Activated CD4-positive, alpha-beta T cell treated with anti-CD3 and anti-CD28 coated beads, Interleukin-2, amount 10 ng/mL, durations not matched to agents 7 days and 5 days (primary cell): ENCODE data around the gene NEDD4L. TPM values are rescaled to one million over a fixed set of nuclear protein-coding genes. Genes with fewer than 3 reads are reported as not detected.
"Not testable (repeated sequence)": the region's sequence is repeated elsewhere in the genome, so short reads cannot be mapped to it uniquely, and the experiment has no call there.

ENCODE experiments used
- CTCF ChIA-PET: fragments of 350-600 bp; sonication (Branson Sonifier 250); formaldehyde crosslinking; loops from one replicate; lab custom pipeline; 2021; ENCODE audit warnings: antibody characterized with exemption; lab: Charles Lee
- POLR2A ChIA-PET: fragments of 350-600 bp; sonication (Branson Sonifier 250); formaldehyde crosslinking; loops from one replicate; lab custom pipeline; 2021; ENCODE audit warnings: antibody characterized with exemption; lab: Charles Lee
- DNase-seq: peaks from one replicate; pipeline ENCODE4 v3.0.0-alpha.2; 2020
- H3K27ac Mint-ChIP-seq: one replicate; pipeline ENCODE4 v1.8.0; 2021; ENCODE audit warnings: mild to moderate bottlenecking, moderate library complexity, mixed read lengths
- H3K27me3 Mint-ChIP-seq: one replicate; pipeline ENCODE4 v1.8.0; 2021; ENCODE audit warnings: mixed read lengths
- H3K36me3 Mint-ChIP-seq: one replicate; pipeline ENCODE4 v1.8.0; 2021; ENCODE audit warnings: low read depth, mixed read lengths
- H3K4me1 Mint-ChIP-seq: one replicate; pipeline ENCODE4 v1.8.0; 2021; ENCODE audit warnings: mixed read lengths
- H3K4me3 Mint-ChIP-seq: one replicate; pipeline ENCODE4 v1.8.0; 2021; ENCODE audit warnings: mild to moderate bottlenecking, moderate library complexity, mixed read lengths
- H3K9me3 Mint-ChIP-seq: one replicate; pipeline ENCODE4 v1.8.0; 2021; ENCODE audit warnings: mixed read lengths
- total RNA-seq, 2 experiments: library from RNA; stranded (reverse); gene quantifications; one replicate each; pipeline ENCODE4 v1.2.3, GENCODE V29; 2021

NEDD4L gene
- total RNA-seq, 2 experiments from 2014 or later = 5.6 to 8.1 TPM

DNA sequence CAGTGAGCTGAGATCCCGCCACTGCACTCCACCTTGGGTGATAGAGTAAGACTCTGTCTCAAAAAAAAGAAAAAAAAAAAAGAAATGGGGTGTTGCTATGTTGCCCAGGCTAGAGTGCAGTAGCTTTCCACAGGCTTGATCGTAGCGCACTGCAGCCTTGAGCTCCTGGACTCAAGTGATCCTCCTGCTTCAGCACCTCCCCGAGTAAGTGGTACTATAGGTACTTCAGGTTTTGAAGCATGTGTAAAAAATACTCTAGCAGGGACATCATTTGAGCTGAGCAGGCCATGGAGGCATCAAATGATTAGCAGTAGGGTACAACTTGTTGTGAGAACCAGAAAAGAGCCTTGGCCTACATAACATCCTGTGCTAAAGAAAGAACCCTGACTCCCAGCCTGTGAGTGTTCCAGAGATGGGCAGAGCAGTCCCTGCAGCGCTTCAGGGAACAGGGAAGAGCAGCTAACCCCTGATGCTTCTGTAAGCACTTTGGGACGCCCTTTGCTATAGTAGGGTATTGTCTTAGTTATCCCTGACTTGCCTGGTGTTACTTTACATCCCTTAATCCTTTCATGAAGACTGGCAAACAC is 119.1 kb downstream of the NEDD4L start:
- ChIA-PET CTCF (interaction anchor here (0.9 kb wide), 1 partner anchor 29 kb away, joined by 3 read pairs; no protein-coding TSS in a partner anchor), POLR2A (no interaction called here)
- Mint-ChIP-seq H3K36me3 (no peaks in the 10 kb centered on the region), H3K4me1 (no peaks in the 10 kb centered on the region), H3K27me3 (peaks cover 6% of the 10 kb centered on the region), H3K4me3 (no peak overlapping the region), H3K9me3 (no peaks in the 10 kb centered on the region), H3K27ac (no peak overlapping the region)
- DNase-seq = no peak

DNA sequence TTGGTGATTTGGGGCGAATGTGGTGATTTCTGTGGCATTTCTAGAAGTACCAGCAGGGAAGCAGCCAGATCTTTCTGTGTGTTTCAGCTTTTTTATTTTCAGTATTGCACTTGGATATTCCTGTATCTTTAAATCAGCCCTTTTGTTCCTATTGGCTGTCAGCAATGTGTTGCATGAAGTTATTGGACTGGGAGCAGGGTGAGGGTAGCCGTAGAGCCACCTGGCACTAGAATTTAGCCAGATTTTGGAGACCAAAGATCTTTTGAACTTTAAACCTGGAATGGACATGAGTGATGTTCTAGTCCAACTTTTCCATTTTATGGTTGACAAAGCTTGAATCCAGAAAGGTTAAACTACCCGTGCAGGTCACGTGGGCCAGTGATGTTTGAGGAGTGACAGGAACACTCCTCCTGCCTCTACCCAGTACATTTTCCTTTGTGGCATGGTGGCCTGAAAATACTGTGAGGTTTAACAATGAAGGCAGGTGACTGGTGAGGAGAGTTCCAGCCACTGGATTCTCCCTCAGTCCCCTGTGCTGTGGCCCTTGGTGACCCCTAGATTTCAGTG is 122.3 kb downstream of the NEDD4L start:
- ChIA-PET CTCF (no interaction called here), POLR2A (no interaction called here)
- Mint-ChIP-seq H3K9me3 (no peaks in the 10 kb centered on the region), H3K36me3 (no peaks in the 10 kb centered on the region), H3K27ac (no peak overlapping the region), H3K27me3 (peaks cover 6% of the 10 kb centered on the region), H3K4me3 (no peak overlapping the region), H3K4me1 (no peaks in the 10 kb centered on the region)
- no peak for DNase-seq

DNA sequence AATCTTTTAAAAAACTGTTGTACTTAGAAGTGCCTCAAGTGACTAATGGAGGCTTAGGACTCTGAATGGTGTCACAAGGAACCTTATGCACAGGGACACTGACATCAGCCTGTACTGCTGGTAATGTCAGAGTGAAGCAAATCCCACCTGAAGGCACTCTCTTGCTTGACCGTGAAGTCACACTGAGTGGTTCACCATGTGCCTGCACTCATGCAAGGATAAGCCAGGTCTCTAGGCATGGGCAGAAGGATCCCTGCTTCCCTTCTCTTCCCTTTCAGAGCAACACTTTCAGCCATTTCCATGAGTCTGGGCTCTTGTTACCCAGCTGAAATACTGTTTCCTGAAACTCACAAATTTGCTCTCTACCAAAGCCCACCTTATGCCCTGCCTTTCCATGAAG is 123.0 kb downstream of the NEDD4L start:
- H3K27me3 Mint-ChIP-seq = peaks cover 6% of the 10 kb centered on the region
- H3K9me3 Mint-ChIP-seq = no peaks in the 10 kb centered on the region
- no peak overlapping the region for H3K27ac Mint-ChIP-seq
- no peak overlapping the region for H3K4me3 Mint-ChIP-seq
- POLR2A ChIA-PET = no interaction called here
- CTCF ChIA-PET = no interaction called here
- H3K36me3 Mint-ChIP-seq = no peaks in the 10 kb centered on the region
- peak; percentile 1 for DNase-seq
- no peaks in the 10 kb centered on the region for H3K4me1 Mint-ChIP-seq

DNA sequence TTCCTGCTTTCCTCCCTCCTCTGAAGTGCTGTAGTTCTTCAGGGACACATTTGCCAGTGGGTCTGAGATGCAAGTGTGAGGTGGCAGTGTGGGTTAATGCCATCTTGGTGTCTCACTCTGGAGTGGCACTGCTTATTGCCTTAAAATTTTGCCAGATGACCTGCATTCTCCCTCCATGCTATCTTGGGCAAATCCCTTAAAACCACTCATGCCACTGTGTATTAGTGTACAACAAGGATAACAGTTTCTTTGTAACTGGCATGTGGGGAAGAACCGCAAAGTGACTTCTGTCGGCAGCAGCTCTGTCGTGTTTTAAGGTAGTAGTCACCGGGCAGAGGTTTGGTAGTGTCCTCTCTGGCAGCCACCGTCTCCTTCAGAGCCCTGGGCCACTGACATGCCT is 124.2 kb downstream of the NEDD4L start:
- Mint-ChIP-seq H3K4me1 (no peaks in the 10 kb centered on the region), H3K36me3 (no peaks in the 10 kb centered on the region), H3K27me3 (peaks cover 6% of the 10 kb centered on the region), H3K27ac (no peak overlapping the region), H3K4me3 (no peak overlapping the region), H3K9me3 (no peaks in the 10 kb centered on the region)
- ChIA-PET CTCF (no interaction called here), POLR2A (no interaction called here)
- no peak for DNase-seq

DNA sequence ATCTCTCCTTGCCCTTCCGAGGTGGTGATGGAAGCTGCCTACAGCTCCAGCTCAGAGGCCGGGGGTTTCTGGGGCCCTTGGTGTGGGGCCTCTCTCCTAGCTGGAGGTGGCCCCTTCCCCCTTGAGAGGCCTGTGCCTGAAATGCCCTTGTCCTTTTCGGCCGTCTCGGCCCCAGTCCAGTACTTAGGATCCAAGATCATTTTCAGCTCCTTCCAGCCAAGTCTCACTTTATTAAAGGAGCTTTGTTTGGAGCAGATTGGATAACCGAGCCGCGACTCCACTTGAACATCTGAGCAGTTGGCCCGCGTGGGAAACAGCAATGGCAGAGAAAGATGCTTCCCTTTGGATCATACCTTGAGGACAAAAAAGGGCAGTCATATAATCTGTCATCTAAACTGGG is 125.0 kb downstream of the NEDD4L start:
- ChIA-PET POLR2A (no interaction called here), CTCF (no interaction called here)
- H3K27ac Mint-ChIP-seq = no peak overlapping the region
- no peaks in the 10 kb centered on the region for H3K36me3 Mint-ChIP-seq
- peaks cover 6% of the 10 kb centered on the region for H3K27me3 Mint-ChIP-seq
- no peak for DNase-seq
- H3K9me3 Mint-ChIP-seq = no peaks in the 10 kb centered on the region
- no peak overlapping the region for H3K4me3 Mint-ChIP-seq
- H3K4me1 Mint-ChIP-seq = no peaks in the 10 kb centered on the region

DNA sequence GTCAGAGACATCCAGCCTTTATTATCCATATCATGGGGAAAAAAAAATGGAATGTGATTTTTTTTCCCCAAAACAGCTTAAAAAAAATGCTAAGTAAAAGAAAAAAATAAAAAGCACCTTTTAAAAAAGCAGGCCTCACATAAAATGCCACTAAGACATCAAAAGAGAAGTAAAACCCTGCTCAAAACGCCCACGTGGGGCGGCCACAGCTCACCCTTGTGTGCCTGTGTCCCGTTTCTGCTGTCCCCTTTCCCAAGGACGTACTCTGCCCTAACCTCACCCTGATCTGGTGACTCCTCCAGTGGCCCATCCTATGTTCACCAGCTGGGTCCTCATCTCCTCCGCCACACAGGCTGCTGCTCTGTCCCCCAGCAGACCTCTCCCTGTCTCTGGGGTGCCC is 125.4 kb downstream of the NEDD4L start:
- Mint-ChIP-seq H3K9me3 (no peaks in the 10 kb centered on the region), H3K4me3 (no peak overlapping the region), H3K27me3 (peaks cover 6% of the 10 kb centered on the region), H3K4me1 (no peaks in the 10 kb centered on the region), H3K27ac (no peak overlapping the region), H3K36me3 (no peaks in the 10 kb centered on the region)
- ChIA-PET CTCF (no interaction called here), POLR2A (no interaction called here)
- DNase-seq = no peak

DNA sequence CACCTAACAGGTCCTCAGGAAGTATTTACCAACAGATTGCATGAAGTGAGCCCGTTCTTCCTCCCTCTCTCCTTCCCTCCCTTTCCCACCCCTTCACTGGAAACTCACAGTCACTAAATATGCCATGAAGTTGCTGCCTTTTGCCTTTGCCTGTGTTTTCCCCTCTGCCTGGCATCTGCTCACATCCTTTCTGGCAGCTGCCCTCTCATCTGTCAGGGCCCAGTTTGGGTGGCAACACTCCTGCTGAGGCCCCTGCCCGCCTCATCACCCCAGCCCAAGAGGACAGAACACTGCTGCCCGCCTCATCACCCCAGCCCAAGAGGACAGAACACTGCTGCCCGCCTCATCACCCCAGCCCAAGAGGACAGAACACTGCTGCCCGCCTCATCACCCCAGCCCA is 126.0 kb downstream of the NEDD4L start:
- H3K36me3 Mint-ChIP-seq, H3K27me3 Mint-ChIP-seq, POLR2A ChIA-PET, CTCF ChIA-PET, H3K27ac Mint-ChIP-seq, H3K4me3 Mint-ChIP-seq, H3K9me3 Mint-ChIP-seq, H3K4me1 Mint-ChIP-seq, DNase-seq: not testable (repeated sequence)

DNA sequence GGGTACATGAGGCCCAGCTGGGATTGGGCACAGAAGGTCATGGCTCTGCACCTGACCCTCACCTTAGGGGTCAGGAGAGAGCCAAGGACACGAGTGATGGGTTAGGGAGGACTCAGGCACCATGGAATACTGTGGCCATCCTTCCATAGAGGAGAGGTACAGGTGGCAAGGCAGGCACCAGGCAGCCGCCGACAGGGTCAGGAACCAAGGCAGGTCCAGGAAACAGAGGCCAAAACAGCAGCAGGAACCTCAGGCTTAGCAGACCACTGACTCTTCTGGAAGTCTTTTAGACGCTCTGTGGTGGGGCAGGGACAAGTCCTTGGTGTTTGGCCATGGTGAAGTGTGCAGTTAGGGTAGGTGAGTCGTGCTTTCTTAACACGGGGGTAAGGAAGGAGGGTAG is 128.0 kb downstream of the NEDD4L start:
- no peaks in the 10 kb centered on the region for H3K36me3 Mint-ChIP-seq
- H3K4me3 Mint-ChIP-seq = no peak overlapping the region
- no peaks in the 10 kb centered on the region for H3K9me3 Mint-ChIP-seq
- no peaks in the 10 kb centered on the region for H3K4me1 Mint-ChIP-seq
- CTCF ChIA-PET = no interaction called here
- no peak for DNase-seq
- H3K27me3 Mint-ChIP-seq = peaks cover 2% of the 10 kb centered on the region
- POLR2A ChIA-PET = no interaction called here
- H3K27ac Mint-ChIP-seq = no peak overlapping the region

DNA sequence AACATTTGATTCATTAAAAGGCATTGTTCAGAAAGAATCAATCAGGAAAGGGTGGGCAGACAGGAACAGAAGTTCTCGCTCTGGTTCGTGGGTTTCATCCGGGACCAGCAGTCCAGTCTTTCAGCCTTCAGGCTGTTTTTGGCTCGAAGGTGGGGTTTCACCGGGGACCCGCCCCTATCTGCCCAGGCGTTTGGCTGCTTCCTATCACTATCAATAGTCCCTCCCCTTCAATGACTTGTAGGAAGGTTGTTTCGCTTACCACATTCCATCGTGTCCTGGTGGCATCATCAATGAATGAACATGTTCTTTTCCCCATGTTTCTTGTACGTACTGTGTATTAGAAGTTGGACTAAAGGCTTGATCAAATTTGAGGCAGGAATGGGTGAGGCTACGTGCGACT is 130.3 kb downstream of the NEDD4L start:
- H3K9me3 Mint-ChIP-seq = no peaks in the 10 kb centered on the region
- H3K4me3 Mint-ChIP-seq = no peak overlapping the region
- H3K27me3 Mint-ChIP-seq = no peaks in the 10 kb centered on the region
- no peaks in the 10 kb centered on the region for H3K4me1 Mint-ChIP-seq
- CTCF ChIA-PET = no interaction called here
- no peak for DNase-seq
- H3K36me3 Mint-ChIP-seq = no peaks in the 10 kb centered on the region
- POLR2A ChIA-PET = no interaction called here
- H3K27ac Mint-ChIP-seq = no peak overlapping the region

DNA sequence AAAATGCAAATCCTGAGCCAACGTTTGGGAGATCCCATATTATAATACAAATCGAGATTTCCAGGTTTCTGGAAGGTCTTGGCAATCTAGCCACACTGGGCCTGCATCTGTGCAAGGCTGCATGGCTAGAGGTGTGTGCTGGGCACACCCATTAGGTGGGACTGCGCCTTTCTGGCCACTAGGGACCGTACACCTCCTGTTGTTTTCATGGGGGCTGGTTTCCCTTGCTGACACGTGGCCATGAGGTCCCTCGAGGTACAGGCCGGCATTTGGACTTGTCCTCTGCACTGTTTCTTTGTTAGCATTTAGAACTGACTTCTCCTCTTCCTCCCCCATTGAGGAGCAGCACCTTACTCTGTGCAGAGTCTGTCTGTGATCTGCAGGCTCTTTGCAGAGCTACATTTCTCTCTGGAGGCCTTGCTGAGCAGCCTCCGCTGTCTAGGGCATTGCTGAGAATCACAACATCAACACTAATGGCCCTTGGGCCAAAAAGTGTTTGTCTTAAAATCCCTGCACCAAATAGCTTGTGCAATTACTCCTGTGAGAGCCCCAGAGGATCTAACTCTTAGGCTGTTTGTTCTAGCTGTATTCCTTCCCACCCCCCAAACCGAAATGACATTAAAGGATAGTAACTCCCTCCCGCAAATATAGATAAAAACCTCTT is 131.2 kb downstream of the NEDD4L start:
- no peak overlapping the region for H3K27ac Mint-ChIP-seq
- no peaks in the 10 kb centered on the region for H3K9me3 Mint-ChIP-seq

DNA sequence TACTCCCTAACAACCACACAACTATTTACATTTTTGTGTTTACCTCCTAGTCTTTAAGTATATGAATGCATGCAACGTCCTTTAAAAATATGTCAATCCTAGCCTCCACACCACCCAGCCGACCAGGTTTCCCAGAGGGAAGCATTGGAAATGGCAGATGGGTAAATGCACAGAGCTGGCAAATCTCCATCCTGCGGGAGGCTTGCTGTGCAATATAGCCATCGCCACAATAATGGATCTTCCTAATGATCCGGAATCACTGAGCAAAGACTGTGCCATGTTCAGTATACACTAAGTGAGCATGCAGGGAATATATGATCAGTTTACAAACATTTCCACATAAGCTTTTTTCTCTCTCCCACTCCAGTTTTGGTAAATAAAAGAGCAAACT is 131.8 kb downstream of the NEDD4L start:
- Mint-ChIP-seq H3K4me3 (no peak overlapping the region), H3K4me1 (no peaks in the 10 kb centered on the region), H3K36me3 (no peaks in the 10 kb centered on the region), H3K27ac (no peak overlapping the region), H3K27me3 (no peaks in the 10 kb centered on the region), H3K9me3 (no peaks in the 10 kb centered on the region)
- CTCF ChIA-PET = interaction anchor here (0.6 to 1.2 kb wide), 2 partner anchors 106 to 168 kb away, joined by 3 to 5 read pairs; no protein-coding TSS in a partner anchor
- DNase-seq = no peak
- POLR2A ChIA-PET = no interaction called here

More for the DNA sequence above, 131.2 kb downstream of the NEDD4L start:
- POLR2A ChIA-PET = no interaction called here
- Mint-ChIP-seq H3K27me3 (no peaks in the 10 kb centered on the region), H3K4me1 (no peaks in the 10 kb centered on the region), H3K36me3 (no peaks in the 10 kb centered on the region), H3K4me3 (no peak overlapping the region)
- CTCF ChIA-PET = interaction anchor here (1.2 kb wide), 1 partner anchor 106 kb away, joined by 3 read pairs; no protein-coding TSS in a partner anchor
- DNase-seq = no peak

DNA sequence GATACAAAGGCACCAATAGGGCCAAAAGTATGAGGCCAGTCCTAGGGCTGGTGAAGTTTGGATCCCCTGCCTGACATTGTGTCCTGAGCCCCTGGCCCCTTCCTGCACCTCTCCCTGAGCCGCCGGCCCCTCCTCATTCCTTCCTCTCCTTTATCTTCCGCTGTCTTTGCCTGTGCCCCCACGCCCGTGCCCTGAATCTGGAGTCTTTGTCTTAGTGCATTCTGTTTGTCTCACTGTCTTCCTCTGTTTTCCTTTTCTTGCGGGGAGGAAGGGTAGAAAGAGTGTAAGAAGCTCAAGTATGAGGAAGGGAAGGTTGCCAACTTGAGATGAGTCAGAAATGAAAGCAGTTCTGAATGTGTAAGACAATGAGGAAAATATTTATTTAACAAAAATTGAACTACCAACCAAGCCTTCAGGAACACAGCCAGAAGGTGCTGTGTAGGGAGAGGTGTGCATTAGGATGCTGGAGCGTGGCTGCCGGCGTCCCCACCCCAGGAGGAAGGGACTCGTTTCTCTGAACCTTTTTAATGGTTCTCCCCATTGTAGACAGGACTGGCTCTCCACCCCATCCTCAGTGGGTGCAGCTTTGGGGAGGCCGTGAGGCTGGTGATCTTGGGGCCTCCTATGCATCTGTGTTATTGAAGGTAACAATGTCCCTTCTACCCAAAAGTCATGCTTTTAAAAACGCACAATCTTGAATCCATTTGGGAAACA is 133.1 kb downstream of the NEDD4L start:
- H3K4me1 Mint-ChIP-seq = no peaks in the 10 kb centered on the region
- DNase-seq = no peak
- H3K36me3 Mint-ChIP-seq = no peaks in the 10 kb centered on the region
- ChIA-PET POLR2A (no interaction called here), CTCF (no interaction called here)
- no peak overlapping the region for H3K27ac Mint-ChIP-seq
- H3K27me3 Mint-ChIP-seq = no peaks in the 10 kb centered on the region
- no peak overlapping the region for H3K4me3 Mint-ChIP-seq
- H3K9me3 Mint-ChIP-seq = no peaks in the 10 kb centered on the region

DNA sequence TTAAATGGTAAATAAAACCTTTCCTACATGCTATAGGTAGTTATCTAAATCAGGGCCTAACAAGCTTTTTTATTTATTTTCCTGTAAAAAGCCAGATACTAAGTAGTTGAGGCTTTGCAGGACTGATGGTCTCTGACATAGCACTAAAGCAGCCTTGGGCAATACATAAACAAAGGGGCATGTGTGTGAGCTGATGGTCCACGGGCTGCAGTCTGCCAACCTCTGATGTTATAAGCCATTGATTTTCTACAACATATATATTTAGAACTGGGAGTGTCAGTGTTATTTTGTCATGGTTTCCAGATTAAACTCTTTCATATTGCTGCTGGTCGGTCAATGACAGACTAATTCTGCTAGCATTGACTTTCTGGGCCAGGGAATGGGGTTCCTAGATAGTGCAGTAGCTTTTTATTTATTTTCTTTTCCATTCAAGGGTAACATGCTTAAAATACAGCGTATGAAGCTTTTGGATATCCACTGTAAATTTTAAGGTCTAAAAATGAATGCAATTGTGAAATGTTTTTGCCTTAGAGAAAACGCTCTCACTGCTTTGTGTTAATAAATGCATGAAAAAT is 134.0 kb downstream of the NEDD4L start:
- Mint-ChIP-seq H3K36me3 (no peaks in the 10 kb centered on the region), H3K4me3 (no peak overlapping the region), H3K27me3 (no peaks in the 10 kb centered on the region), H3K27ac (no peak overlapping the region), H3K9me3 (no peaks in the 10 kb centered on the region), H3K4me1 (no peaks in the 10 kb centered on the region)
- CTCF ChIA-PET = no interaction called here
- DNase-seq = no peak
- POLR2A ChIA-PET = no interaction called here
